CD4-positive, alpha-beta T cell treated with Interleukin-15 for 4 hours (primary cell): ENCODE results near the gene THAP4.
"Not testable (repeated sequence)": the region's sequence is repeated elsewhere in the genome, so short reads cannot be mapped to it uniquely, and the experiment has no call there.

Experiments used
- DNase-seq: peaks from one replicate; pipeline ENCODE4 v3.0.0-alpha.2; 2020; ENCODE audit warnings: low spot score

Gene THAP4

DNA sequence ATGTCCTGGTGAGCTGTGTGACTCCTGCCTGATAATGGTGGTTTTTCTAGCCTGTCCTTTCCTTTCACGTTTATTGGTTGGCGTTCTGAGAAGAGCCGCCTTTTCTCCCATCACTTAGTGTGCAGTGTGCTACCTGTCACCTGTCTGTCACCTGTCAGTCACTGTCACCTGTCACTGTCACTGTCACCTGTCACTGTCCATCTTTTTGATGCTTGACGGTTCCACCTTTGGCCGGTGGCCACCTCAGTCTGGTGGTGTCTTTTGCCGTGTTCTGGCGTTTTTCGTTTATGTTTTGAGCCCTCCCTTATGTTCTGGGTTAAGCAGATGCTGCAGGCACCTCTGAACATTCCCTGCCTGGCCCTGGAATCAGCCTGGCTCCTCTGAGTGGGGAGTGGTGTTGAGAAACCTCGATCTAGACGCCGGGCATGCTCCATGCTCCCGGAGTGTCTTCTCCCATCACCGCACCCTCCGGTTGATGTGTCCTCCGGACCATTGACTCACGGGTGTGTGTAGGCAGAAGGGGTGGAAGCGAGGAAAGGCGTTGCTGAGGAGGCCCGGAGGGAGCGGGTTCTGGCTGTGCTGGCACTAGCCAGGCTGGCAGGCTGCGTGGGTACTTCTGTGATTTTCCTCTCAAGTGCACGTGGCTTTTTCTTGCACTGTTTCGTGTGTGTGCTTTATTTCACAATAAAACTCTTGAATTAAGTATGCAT lies 28.9 kb upstream of the THAP4 start:
- no peak for DNase-seq

DNA sequence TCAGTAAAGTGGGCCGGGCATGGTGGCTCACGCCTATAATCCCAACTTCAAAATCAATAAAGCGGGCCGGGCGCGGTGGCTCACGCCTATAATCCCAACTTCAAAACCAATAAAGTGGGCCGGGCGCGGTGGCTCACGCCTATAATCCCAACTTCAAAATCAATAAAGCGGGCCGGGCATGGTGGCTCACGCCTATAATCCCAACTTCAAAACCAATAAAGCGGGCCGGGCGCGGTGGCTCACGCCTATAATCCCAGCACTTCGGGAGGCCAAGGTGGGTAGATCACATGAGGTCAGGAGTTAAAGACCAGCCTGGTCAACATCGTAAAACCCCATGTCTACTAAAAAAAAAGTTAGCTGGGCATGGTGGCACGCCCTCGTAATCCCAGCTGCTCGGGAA lies 25.8 kb upstream of the THAP4 start:
- DNase-seq: not testable (repeated sequence)

DNA sequence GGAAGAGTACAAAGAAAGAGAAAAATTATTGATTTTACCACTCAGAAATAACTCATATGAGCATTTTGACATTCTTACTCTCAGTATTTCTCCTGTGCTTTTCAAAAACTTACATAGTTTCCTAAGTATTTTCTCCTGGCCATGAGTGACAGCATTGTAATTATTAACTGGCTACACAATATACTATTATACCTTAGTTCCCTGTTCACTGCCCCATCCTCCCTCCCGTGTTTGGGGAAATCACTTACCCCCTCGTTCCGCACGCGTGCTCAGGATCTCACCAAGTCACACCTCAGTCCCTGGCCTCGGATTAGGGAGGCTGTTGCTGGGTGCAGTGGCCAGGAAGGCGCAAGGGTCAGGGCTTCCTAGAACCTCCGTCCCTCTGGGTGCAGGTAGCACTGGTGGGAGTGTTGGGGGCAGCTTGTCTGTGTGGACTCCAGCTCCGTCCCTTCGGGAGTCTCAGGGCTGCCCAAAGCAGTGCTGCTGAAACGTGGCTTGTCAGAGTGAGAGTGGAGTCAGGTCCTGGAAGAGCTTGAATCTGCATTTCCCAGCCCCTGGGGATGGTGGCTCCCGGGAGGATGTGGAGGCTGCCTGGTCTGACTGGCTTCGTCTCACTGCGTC lies 23.7 kb upstream of the THAP4 start:
- DNase-seq: no peak

DNA sequence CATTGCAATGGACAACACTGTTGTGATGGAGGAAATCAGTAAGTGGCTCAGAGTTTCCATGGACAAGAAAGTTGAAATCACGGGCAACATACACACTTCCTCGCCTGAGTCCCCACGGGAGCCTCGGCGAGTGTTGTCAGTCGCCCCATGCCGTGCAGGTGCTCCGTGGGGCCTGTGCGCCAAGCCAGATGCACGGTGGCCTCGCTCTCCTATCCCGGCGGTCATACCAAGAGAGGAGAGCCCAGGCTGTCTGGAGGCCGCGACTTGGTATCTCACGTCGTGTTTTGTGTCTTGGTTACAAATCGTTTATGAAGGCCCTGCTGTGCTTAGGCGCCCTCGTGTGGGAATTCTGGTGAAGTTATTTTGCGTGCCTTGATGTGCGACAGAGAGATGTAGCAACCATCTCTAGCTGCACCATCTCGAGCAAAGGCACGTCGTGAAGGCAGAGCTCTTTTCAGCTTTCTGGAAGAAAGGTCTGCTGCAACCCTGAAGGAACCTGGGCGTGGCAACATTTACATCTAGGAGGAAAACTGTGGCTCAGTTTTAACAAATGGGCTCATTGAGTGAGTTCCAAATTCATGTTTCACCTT lies 22.3 kb upstream of the THAP4 start:
- DNase-seq: peak; percentile 31

DNA sequence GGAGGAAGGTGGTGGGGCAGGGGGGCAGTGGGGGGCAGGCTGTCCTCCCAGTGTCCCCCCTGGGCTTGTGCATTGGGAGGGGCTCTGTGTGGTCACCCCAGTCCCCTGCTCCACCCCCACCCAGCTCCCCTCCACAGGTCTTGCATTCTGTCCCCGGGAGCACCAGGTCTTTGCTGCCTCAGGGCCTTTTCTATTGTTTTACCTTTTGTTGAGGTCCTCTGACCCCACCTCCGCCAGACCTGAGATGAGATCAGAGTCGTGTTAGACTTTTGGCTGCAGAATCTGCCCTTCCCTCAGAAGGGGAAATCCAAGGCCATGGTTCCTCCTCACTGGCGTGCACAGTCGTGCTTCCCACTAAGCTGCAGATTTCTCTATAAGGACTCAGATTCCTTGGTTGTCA lies 21.3 kb upstream of the THAP4 start:
- DNase-seq: no peak

DNA sequence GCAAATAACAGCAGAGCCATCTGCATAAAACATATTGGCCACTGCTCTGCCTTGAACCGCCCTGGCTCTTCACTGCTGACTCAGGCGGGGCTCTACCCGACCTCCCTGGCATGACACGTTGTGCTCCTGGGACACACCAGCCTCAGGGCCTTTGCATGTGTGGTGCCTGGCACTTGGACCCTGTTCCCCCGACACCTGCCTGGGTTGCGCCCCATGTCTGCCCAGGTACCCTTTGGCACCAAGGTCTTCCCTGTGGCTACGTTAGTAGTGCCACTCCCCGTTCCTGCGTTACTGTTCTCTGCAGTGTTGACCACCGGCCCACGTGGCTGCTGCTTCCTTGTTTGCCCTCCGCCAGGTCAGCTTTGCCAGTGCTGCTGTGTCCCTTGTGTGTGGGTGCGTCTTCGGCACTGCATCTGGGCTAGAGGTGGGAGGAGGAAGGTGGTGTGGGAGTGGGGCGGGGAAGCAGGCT lies 20.9 kb upstream of the THAP4 start:
- no peak for DNase-seq

DNA sequence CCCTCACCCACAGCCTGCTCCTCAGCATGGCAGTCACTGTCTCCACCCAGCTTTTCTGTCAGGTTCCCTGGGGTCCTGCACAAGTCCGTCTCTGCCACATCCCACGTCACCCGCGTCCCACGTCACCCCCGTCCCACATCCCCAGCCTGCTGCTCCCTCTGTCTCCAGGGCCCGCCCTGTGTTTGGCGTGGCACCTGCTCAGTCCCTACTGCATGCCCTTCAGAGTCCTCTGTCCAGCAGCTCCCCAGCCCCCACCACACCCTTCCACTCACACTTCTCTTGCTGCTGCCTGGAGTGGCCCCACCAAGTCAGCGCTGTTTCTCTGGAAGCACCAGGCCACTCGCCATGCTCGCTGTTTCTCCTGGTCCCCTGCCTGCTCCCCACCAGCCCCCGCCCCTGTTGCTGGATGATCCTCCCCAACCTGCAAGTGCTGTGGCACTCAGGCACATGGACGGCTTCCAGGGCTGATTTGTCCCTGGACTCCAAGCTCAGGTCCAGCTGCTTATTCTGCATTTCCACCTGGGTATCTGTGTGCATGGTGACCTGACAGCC lies 19.3 kb upstream of the THAP4 start:
- DNase-seq: no peak

DNA sequence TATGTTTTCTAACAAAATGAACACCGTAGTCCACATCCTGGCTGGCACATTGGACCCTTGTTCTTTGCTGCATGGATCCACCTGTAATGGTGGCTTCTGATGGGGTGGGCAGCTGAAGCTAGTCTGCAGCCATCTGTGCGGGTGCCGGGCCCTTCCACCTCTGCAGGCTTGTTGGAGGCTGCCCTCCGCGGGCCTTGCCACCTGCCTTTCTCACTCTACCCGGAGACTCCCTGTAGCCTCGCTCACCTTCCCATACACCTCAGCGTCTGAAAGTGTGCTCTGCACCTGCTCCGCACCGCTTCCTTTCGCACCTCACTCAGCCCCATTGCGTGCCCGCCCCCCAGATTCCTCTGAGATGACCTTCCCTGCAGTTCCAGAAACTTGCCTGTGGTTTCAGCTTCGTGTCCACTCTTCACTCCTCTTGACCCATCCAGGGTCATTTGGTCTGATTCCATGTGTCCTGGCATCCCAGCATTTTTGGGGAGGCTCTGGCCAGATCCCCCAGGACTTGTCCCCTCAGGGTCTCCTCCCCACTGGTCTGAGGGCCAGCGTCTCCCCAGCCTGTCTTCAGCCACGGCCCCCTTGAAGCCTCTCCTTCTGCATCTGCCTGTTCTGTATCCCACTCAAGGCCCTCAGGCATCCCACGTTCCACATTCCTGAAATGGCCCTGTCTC lies 18.7 kb upstream of the THAP4 start:
- no peak for DNase-seq

DNA sequence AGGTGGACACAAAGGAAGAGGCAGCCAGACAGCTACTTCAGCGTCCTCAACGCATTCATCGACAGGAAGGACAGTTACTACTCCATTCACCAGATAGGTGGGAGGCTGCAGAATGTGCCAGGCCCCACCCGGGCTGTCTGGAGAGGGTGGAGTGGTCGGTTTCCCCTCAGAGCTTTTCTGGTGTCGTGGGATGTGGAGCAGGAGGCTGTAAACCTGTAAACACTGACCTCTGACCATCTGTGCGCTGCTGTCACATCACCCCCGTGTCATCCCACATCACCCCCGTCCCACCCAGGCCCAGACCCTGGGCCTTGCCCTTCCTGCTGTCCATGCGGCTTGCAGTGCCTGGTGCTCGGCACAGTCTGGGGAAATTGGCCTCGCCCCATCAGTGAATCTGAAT lies 17.6 kb upstream of the THAP4 start:
- no peak for DNase-seq

DNA sequence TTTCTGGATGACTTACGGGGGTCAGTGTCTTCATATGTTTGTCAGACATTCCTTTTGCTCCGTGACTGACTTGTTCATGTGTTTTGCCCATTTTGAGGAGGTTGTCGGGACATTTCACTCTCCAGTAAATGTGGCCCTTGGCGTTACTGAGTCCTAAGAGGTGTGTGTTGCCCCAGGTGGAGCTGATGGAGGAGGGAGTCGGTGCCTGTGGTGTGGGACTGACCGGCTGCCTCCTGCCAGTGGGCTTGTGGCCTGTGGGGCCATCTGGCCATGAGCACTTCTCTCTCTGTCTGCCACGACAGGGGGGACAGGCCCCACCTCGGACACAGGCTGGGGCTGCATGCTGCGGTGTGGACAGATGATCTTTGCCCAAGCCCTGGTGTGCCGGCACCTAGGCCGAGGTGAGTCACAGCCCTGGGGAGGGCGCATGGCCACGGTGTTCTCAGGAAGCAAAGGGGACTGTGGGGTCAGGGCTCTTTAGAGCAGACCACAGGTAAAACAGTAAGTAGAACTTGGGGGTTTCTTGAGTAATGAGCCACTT lies 16.3 kb upstream of the THAP4 start:
- DNase-seq: no peak

DNA sequence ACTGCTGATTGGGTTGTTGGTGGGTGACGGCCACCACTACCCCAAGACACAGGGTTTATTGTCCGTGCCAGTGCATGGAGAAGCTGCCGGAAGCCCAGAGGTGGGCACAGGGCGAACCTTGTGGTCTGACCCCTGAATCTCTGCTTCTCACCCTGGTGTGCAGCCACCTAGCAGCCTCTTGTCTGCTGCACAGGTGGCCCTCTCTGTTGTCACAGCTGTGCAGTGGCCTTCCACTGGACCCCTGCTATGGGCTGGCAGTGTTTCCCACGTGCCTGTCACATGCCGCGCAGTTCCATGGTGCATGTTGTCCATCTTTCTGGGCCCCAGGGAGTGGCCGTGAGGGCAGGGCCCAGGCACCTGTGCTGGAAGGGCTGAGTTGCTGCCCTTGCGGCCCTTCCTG lies 15.8 kb upstream of the THAP4 start:
- no peak for DNase-seq

DNA sequence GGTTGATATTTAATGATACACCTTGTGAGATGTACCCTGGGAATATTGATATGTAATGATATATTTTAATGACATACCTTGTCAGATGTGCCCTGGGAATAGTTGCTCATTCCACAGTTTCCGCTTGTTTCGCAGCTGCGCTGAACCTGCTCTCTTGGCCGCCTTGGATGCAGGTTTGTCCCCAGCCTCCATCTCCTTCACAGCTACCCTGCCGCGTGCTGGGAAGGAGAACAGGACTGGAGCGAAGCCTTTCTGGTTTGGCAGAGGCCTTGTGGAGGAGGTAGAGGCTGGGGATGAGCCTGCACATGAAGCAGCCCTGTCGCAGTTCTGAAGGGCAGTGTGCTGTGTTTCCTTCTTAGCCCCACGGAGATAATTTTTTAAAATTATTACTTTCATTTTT lies 15.2 kb upstream of the THAP4 start:
- DNase-seq: no peak

DNA sequence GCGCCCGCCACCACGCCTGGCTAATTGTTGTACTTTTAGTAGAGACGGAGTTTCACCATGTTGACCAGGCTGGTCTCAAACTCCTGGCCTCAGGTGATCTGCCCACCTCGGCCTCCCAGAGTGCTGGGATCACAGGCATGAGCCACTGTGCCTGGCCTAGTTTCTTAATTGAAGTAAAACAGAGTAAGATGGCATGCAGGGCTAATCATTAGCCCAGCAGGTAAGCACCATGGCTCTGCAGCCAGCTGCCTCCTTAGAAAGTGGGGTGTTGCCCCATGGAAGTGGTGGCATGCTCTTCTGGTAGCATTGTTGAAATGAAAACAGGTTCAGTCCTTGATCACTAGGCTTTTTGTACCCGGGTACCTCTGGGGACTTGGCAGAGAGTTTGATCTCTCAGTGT lies 13.0 kb upstream of the THAP4 start:
- no peak for DNase-seq

DNA sequence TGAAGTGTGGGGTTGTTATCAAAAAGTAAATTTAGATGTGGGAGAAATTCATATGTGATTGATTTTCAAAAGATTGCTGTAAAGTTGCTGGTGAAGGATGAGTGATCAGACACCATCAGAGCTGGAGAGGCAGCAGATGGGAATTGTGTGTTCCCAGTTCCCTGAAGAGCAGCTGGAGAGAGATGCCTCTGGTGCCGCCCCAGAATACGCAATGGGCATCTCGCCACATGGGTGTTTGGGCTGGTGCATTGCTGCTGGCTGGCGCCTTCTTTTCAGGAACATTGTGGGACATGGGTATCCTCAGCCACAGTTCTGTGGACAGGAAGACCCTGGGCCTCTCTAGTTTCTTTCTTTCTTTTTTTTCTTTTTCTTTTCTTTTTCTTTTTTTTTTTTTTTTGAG lies 12.4 kb upstream of the THAP4 start:
- no peak for DNase-seq

DNA sequence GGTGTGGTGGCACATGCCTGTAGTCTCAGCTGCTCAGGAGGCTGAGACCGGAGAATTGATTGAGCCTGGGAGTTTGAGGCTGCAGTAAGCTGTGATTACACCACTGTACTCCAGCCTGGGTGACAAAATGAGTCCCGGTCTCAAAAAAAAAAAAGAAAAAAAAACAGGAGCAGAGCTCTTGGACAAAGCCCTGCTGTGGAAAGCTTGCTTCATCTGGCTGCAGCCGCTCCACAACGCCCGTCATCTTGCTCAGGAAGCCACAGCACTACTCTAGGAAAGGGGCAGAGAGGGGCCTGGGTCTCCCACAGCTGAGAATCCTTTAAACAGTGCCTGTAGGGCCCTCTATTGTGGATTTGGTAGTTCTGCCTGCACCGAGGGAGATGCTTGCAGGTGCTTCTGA lies 11.5 kb upstream of the THAP4 start:
- no peak for DNase-seq

DNA sequence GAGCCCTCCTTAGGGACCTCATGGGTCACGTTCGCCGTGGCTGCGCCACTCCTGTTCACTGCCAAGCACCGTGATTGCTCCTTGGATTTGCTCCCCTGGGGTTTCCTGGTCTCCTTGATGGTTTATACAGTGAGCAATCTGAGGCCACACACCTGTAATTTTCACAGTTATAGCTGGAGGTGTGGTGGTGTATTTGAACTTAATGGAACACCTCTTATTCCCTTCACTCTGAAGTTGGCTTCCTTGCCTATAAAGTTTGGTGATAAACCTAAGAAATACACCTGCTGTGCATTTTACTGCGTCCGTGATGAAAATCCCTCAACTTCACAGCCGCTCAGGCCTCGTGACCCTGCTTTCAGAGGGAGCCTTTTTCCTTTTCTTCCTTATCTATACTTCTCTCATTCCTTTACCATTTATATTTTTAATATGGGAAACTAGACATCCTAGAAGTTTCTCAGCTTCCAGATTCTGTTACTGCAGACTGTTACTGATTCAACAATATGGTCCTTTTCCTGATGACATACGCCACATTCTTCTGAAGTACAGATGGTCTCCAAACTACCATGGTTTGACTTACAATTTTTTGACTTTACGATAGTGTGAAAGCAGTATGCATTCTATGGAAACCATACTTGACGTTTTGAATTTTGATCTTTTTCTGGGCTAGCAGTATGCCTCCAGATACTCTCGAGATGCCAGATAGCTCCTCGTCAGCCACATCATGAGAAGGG lies 9.1 kb upstream of the THAP4 start:
- no peak for DNase-seq

DNA sequence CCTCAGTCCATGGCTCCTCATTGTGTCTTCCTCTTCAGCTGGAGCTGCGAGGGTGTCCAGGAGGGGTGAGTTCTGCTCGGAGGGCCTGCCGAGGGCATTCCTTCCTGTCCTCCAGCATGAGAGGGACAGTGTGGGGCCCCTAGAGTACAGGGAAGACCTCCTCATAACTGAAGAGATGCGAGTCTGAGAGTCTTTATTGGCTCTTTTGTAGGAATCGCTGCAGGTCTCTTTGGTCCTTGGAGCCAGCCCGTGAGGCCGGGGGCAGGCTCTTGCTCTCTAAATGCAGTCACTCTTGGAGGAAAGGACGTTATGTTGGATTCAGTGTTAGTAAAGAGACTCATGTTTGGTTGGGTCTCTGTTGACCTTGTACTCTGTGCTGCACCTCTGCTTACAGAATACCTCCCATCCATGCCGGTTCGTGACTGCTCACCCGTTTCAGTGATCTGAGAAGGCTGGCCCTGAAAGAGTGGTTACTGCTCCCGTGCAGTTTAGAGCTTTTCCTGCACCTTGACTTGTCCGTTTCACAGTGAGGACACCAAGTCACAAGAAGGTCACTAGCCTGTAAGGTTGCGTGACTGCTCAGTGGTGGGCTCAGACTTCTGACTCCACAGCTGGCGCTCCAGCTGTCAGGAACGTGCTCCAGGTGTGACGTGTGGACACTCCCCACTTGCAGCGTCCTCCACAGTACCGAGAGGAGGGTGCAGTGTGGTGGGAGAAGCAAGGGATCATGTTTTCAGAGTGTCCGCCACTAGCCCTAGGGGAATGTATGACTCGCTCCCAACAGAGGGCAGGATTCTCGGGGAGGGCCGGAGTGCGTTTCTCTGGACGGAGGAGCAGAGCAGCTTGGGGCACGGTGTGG lies 8.3 kb upstream of the THAP4 start:
- no peak for DNase-seq

DNA sequence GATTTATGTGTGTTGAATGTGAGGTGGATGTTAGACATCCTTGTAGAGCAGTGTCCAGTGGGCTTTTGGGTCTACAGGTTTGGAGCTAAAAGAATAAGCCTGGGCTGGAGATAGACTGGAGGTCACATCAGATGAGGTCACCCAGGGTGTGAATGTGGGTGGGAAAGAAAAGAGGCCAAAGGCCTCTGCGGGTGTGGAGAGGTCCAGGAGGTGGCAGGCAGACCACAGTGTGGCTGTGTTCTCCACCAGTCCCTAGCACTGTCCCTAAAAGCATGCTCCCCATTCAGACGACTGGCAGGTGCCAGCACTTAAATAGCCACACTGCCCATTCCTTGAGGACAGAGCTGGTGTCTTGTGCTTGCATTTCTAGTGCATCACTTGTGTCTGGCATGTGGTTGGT lies 4.7 kb upstream of the THAP4 start:
- DNase-seq: no peak

DNA sequence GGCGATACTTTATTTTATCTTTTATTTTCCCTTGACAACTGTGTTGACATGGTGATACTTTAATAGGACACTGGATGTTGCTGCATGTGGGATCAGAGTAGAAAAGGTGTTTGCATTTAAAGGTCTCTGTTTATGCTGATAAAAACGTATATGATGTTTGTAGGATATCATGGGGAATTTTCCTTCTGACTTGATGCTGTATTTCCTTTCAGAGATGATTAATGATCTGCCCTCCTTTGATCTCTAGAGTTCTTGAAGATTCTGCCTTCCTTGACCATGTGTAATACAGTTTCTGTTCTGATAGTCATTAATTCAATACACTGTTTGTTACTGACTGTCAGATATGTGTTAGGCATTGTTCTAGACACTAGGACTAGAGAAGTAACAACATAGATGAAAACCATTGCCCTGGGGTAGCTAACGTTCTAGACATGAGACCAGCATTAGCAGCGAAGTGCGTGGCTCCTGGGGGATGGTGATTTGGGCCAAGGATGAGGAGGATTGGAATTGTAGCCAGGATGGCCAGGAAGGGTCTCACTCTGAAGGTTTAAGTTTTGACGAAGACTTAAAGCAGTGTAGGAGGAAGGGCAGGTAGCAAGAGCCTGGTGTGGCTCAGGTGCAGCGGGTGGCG lies 3.3 kb upstream of the THAP4 start:
- DNase-seq: no peak

DNA sequence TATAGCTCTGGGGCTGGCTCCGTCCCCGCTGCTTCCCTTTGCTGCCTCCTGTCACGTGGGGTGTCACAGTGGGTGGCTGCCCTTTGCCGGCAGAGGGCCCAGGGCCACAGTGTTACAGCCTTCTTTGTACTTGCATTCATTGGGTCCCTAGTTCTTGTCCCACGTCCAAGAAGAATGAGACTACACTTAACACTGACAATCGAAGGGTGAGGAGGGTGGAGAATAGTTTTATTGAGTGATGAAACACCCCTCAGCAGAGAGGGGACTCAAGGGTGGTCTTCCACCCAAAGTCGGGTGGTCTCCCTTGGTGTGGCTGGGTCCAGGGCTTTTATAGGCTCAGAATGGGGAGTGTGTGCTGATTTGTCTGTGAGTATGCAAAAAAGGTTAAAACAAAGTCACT lies 2.4 kb upstream of the THAP4 start:
- DNase-seq: no peak
